HK-2 (cell line): ENCODE measurements around the gene KLF12.

Experiments
- DNase-seq: peaks from one replicate; pipeline ENCODE4 v3.0.0-alpha.2; 2018; ENCODE audit not compliant: unreplicated experiment

The KLF12 gene

DNA sequence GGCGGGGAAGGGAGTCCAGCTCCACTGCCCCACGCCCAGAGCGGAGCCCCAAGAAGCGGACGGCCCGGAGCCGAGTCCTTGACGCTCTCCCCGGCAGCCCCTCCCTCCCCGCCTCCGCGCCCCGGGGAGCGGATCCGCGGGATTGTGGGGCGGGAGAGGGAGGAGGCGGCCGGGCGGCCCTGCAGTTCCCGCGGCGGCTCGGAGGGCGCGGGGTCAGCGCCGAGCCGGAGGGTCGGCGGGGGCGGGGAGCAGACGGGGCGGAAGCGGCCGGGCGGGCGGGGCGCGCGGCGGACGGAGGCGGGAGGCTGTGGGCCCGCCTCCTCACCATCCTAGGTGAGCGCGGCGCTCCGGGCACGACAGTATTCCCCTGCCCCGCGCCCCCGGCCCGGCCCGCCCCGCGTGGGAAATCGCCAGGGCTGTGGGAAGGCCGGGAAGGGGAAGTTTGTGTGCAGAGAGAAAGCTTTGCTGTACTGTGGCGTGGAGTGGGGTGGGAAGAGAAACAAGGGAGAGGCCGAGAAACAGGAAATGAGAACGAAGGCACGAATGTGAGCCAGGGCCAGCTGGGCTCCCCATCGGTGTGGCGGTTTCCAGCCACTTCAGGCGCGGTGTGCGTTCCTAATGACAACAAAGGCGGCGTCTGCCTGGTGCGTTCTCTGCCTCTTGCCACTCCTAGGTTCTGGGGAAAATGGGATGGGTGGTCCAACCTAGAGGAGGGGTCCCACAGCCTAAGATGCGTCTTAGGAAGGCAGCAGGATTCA lies 1.3 kb upstream of the KLF12 start:
- peak; percentile 70 for DNase-seq

DNA sequence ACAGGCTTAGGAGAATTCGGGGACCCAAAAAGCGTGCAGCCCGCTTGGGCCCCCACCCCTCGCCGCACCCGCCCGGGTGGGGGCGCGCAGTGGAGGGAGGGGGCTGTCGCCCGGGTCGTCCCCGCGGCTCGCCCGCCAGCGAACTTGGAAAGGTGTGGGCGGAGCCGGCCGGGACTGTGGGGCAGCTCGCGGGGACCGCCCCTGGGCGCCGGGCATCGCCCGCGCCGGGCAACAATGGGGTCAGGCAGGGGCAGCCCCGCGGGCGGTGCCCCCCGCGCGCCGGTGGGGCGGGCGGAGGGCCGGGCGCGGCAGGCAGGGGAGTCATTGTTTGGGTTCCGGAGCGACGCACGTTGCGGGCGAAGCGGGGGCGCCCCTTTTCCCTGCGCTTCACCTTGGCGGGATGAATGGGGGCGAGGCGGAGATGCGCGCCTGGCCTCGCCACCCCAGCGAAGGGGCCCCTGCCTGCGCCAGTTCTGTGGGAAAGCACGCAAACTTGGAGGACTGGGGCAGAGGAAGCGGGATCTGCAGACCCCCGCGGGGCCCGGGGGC lies 647 bp upstream of the KLF12 start:
- DNase-seq, result peak; percentile 62

DNA sequence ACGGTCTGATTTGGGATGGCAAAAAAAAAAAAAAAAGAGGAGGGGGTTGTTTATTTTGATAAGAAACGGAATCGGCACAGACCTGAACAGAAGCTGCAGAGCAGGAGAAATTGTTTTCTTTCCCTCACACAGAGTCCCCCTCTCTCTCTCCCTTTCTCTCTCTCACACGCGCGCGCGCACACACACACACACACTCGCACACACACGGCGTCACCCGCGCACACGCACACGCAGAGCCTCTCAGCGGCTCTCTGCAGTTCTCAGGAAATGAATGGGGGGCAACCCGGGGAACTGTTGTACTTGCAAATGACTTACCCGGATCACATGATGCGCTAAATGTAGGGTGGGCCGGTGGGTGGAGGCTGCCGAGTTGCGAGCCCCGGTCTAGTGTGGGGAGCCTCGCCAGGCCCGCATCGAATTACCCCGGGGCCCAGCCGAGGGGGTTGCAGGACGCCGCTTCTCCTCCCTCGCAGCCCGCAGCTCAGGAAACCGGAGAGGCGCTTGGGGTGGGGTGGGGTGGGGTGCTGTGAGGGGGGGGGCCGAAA lies 475 bp downstream of the KLF12 start:
- DNase-seq, result peak; percentile 70

DNA sequence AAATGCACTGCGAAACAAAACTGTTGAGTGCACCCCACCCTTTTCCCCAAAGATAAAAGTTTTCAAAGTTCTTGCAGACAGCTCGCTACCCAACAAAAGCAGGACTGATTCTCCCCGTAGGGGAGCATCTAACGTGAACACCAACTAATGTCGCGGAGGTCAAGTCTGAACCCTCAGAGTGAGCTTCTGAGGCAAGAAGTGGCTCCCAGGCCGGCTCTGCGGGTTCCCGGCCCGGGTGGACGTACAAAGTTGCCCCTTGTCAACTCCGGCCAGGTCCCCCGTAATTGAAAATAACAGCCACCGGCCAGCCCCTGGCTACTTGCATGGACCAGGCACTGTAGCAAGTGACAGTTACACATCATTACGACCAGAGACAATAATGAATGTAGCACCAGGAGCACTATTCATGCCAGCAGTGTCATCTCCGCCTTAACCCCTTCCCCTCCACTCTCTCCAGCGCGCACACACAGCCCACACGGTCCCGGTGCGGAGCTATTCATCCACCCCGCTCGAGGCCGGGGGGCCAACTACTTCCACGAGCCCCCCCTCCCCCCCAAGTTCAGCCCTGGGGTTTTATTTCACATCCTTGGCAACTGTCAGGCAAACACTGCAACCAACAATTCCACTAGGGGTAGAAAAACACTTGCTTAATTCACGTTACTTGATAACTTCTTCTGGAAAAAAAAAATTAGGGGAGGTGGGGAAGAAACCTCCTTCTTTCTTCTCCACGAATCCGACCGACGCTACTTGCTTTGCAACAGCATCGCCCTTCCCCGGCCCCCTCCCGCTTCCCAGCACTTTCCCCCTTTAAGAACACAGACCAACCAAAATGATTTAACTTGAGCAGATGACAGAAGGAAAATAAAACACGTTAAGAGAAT lies 1.2 kb downstream of the KLF12 start:
- DNase-seq, result no peak

DNA sequence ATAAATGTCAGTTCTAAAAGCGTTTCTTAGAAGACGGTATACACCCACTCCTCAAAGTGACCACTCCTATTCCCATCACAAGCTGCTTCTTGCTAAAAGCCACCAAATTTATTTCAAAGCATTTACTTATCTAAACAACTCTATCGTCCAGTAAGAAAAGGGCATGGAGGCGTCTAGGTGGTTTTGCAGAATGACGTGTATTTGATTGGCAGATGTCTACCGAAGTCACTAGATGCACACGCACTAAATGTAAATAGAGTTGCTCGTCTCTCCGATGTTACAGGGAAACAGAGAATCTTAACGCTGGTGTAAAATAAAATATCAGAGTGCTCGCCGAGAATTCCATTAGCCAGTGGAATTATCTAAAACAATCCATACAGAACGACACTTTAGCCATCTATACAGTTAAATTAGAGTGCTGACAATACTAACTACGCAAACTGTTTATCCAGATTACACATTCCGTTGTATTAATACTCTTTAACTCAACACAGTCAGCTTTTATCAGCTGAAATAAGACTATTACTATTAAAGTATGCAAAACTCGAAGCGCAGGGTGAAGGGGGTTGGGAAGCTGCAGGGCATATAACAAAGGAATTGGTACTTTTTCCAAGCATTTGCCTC lies 1.9 kb downstream of the KLF12 start:
- no peak for DNase-seq

DNA sequence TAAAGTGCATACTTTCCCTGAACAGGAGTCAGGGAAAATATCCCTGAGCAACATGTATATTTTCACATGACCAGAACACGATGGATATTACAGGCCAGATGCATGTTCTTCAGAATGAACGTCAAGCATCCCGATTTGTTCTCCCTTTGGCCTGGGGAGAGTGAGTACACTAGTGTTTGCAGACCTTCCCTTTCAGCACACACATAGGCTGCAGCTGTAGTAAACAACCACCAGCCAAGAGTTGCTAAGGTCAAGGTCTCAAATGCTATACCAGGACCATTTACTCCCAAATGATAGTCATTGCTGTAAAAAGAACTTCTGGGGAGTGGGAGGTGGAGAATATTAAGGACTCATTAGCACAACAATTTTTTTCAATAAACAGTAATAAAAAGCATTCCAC lies 3.0 kb downstream of the KLF12 start:
- DNase-seq, result no peak

DNA sequence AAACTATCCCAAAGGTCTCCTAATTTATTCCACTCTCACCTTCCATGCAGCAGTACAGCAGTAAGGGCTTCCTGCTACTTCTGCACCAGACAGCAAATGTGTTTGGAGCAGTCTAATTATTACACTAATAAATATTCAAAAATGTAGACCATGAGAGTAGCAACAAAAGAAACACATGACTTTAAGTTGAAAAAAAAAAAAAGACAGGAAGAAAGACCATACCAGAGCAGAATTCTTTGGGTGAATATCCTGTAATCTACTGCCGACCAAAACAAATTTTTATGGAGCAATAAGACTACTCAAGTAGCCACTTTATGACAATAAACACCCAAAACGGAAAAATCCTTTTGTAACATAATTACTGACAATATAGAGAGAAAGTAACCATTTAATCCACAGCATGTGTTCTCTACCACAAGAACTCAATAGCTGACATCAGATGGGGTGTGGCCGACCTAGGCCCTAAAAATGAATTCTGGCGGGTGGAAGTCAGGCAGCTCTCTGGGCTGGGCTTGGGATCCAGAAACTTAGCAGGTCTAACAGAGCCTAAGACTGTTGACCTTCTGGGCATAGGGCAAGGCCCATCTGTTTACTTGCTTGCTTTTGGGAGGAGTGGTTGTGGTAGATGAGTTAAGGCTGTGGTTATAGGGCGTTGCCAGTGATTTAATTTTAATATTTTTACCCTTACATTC lies 4.6 kb downstream of the KLF12 start:
- DNase-seq, result no peak

DNA sequence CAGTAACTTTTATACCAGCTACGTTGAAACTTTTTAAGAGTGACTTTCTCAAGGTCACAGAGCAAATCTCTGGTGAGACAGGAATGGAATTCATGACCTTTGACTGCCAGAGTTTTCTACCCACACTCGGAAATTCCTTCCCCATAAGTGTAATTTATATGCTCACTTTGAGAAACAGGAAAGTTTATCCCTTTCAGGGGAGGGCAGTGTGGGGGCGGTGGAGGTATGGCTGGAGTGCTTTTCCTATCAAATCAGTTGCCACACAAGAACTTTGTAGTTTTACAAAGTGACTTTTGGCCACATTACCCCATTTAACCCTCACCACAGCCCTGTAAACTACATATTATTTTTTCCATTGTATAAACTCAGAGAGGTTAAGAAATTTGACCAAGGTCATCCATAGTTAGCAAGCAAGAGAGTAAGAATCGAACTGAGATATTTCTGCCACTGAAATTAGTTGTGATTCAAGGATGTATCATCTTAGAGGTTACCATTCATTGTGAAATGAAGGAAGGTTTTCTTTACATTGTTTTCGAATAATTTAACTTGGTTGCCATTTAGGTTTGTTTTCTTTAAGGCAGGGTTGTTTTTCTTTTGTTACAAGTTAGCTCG lies 5.9 kb downstream of the KLF12 start:
- no peak for DNase-seq

DNA sequence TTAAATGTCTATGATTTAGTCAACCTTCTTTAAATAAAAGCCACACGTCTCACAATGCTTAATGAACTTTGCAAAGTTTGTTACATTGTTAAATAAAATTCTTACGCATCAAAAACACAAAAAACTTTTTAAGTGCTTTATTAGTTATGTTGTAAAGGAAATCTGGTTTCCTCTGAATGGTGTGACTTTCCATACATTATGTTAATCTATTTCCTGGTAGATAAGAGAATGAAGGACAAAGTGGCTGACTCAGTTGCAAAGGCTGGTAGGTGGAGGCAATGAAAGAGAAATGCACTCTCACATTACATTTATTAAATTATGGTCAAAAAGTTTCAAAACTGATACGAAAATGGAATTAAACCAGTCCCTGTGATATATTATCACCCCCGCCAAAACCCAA lies 15.9 kb downstream of the KLF12 start:
- DNase-seq, result no peak

DNA sequence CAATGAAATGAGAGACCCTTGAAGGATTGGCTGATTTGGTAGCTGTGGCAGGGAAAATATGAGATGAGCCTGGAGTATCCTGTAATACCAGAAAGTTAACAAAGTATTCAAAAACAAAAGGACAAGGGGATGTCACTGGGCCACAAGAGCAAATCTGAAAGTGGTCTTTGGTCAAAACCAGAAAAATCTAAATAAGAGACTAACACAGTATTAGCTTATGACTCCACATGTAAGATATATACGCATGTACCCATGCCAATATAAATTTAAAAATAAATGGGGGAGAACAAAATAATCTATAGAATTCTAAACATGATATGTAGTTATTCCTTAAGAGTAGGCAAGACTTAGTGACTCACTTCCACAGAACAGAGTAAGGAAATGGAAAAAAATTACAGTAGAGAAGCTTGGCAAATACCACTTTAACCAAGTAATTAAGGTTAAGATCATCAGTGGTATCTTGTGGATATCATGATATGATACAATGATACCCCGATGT lies 16.9 kb downstream of the KLF12 start:
- no peak for DNase-seq

DNA sequence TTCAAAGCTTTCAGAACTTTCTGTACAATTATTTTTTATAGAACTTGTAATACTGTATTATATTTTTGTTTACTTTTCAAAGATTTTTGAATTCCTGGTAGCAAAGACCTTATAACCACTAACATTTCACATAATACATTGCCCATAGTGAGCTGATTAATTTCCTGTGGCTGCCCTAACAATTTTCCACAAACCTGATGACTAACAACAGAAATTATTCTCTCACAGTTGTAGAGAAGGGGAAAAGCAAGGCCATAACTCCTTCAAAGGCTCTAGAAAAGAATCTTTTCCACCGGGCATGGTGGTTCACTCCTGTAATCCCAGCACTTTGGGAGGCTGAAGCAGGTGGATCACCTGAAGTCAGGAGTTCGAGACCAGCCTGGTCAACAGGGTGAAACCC lies 19.1 kb downstream of the KLF12 start:
- no peak for DNase-seq

DNA sequence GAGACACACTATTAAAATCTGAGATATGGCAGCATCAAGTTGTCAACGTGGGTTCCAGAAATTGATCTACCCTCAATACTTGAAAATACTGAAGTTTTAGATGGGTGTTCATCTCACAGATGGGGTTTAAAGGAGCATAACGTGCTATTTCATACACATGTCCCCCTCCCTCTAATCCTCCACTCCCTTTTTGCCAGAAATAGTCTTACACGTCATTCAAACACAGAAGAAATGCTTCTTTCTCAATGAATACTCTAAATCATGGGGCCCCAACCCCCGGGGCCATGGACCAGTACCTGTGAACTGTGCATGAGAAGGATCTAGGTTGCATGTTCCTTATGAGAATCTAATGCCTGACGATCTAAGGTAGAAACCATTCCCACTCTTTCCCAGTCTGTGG lies 19.6 kb downstream of the KLF12 start:
- DNase-seq, result no peak

DNA sequence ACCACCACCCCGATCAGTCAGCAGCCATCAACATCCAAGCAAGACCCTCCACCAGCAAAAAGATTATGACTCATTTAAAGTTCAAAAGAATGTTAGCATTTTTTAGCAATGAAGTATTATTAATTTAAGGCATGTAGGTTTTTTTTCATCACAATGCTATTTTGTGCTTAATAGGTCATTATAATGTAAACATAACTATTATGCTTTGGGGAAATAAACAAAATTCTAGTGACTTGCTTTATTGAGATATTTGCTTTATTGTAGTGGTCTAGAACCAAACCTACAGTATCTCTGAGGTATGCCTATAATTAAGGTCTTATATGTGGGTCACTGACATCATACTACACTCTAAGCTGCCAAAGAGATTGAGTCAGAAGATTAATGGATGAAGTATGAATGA lies 20.0 kb downstream of the KLF12 start:
- DNase-seq, result no peak

DNA sequence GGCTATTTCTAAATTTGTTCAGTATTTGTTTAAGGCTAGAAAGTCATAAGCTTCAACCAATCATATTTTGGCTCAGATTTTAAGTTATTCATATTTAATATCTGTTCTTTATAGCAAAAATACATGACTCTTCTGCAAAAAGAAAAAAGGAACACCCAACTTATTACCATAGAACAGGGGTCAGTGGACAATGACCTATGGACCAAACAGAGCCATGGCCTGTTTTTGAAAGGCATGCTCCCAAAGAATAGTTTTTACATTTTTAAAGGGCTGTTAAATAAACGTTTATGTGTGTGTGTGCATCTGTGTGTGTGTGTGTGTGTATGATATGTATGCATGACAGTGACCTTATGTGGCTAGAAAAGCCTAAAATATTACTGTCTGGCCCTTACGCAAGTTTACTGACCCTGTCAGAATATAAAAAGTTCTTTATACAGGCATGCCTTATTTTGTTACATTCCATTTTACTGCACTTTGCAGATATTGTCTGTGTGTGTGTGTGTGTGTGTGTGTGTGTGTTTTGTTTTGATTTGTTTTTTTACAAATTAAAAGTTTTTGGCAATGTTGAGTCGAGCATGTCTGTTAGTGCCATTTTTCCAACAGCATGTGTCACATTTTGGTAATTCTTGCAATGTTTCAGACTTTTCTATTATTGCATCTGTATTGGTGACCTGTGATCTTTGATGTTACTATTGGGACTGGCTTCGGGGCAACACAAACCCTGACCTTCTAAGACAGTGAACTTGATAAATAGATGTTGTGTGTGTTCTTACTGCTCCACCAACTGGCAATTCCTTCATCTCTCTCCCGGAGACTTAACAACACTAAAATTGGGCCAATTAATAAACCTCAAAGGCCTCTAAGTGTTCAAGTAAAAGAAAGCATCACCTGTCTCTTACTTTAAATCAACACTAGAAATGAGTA lies 22.0 kb downstream of the KLF12 start:
- DNase-seq, result no peak

DNA sequence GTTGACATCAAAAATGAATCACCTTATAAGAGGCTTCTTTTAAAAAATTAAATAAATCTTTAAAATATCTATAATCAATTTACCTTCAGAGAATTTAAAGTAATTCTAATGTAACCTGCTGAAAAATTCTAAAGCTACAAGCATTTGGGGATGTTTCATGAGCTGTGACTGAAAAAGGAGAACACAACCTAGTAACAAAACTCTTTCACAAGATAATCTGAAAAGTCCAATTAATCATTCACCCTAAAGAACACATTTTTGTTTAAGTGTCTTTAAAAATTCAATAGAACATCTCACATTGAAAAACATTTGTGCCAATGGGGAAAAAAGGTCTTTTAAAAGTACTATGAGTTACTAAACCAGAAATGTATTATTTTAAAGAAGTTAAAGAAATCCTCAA lies 22.8 kb downstream of the KLF12 start:
- DNase-seq, result no peak

DNA sequence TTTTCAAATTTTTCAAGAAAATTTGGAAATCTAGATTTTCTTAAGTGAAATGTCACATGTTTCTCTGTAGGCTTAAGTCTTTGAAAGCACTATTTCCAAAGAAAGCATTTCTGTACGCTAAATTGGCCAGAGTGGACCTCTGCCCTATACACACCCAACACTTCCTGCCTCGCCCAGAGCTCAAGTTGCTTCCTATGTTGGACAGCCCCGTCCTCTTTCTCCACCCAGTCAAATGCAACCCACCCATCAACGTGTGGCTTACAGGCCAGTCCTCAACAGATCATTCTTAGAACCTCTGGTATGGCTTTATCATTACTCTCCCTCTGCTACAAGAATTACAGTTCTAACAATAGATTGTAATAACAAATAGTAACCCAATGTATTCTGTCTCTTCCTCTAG lies 24.2 kb downstream of the KLF12 start:
- no peak for DNase-seq

DNA sequence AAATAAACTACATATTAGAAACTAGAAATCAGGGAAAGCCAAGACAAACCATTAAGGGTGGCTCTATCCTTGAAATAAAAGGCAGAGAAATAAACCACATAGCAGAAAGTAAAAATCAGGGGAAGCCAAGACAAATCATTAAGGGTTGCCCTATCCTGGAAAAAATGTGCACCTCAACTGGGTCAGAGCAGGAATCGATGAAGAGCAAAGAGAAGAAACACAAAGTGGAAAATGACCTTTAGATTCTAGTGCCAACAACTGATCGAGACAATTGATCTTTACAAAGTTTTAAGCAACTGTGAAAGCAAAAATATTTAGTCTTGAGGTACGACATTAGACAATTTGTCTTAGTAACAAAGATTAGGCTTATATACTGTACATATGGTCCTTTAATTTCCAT lies 26.6 kb downstream of the KLF12 start:
- no peak for DNase-seq

DNA sequence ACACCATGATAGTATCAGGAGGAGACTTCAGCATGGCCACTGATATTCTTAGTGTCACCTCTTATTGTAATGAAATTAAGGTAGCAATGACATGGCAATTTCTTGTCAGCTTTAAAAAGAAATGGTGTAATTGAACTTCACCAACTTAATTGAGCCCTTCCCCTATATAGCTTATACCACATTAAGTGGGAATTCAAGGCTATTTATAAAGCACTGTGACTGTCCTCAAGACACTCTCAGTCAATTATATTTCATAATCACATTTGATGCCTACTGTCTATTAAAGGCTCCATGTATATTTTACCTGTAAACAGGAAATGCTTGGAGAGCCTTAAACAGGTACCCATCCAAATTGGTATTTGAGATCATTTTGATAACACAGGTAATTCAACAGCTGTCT lies 28.3 kb downstream of the KLF12 start:
- no peak for DNase-seq

DNA sequence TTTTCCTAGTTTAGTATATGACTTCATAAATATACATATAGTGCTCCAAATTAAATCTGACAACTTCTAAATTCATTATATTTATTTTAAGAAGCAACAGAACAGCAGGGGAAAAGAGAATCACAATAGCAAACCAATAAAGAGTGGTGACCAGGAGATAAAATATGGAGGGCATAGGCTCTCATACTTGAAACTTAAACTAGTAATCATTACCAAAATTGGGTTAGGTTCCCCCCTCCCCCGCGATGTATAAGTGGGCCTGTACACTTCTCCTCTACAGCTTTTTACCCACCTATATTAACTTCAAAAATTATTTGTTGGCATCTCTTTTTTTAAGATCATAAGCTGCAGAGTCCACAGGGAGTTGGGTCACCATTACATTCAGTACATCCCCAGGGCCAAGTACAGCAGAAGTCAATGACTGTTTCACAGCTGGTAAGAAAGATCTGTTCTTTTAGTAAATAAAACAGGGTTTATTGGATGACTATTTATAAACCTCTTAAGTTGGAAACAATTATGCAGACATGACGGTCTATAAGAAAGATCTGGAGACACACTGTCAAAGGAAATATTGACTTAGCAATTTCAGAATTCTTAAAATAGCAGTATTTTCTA lies 29.4 kb downstream of the KLF12 start:
- DNase-seq, result no peak
